Ishikawa (cell line): ENCODE measurements around the gene SENP1.

Experiments used
- RAD21 ChIP-seq: IDR thresholded peaks from 2 replicates; pipeline ENCODE4 v1.6.1; 2012; ENCODE audit warnings: low read depth
- TAF1 ChIP-seq: IDR thresholded peaks from 2 replicates; pipeline ENCODE4 v1.6.1; 2012; ENCODE audit warnings: low read depth, mild to moderate bottlenecking
- TF ChIP-seq, protein P1 (sequence below): IDR thresholded peaks from 2 replicates; pipeline ENCODE4 v1.6.1; 2012

DNA sequence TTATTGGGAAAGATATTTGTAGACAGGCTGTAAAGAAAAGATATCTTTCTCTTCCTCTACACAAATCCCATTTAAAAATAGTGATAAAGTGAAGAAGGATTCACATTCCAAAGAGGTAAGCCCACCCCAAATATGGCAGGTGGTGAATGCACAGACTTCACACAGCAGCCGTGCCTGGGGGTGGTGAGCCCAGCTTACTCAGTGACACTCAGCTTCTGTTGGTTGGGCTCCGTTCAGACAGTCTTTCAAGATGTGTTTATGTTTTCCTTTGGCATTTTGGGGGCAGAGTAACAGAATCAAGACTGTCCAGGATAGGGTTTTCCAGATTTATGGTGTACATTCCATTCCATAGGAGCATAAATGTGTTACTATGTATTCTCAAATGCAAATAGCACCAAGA is 97.5 kb downstream of the SENP1 start:
- TF ChIP-seq RAD21 (no peak), TAF1 (no peak)
- TF ChIP-seq, protein P1, sequence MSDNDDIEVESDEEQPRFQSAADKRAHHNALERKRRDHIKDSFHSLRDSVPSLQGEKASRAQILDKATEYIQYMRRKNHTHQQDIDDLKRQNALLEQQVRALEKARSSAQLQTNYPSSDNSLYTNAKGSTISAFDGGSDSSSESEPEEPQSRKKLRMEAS: no peak
